ENCODE measurements around the gene NEIL3.

NEIL3 gene

GRCh38 chr4:177309522-177310371 is at the start of gene NEIL3:
Gene NEIL3 (plus strand): TSS chr4:177309874. CDS start chr4:177309954, 80 bp downstream.
- FAIRE-seq = no peak

GRCh38 chr4:177263818-177264217 is 45.9 kb upstream of the NEIL3 start:
- no peak for FAIRE-seq

GRCh38 chr4:177264788-177265422 is 44.8 kb upstream of the NEIL3 start:
- no peak for FAIRE-seq

- FAIRE-seq = no peak
These were observed 43.9 kb upstream of the NEIL3 start for GRCh38 chr4:177265729-177266128.

- no peak for FAIRE-seq
These were observed 43.2 kb upstream of the NEIL3 start for GRCh38 chr4:177266506-177266905.

- FAIRE-seq = no peak
These were observed 41.8 kb upstream of the NEIL3 start for GRCh38 chr4:177267911-177268310.

GRCh38 chr4:177271091-177271490 is 38.6 kb upstream of the NEIL3 start:
- no peak for FAIRE-seq

GRCh38 chr4:177271915-177272766 is 37.5 kb upstream of the NEIL3 start:
- no peak for FAIRE-seq

GRCh38 chr4:177275999-177276398 is 33.7 kb upstream of the NEIL3 start:
- no peak for FAIRE-seq

GRCh38 chr4:177281351-177281909 is 28.2 kb upstream of the NEIL3 start:
- no peak for FAIRE-seq

- no peak for FAIRE-seq
These were observed 27.3 kb upstream of the NEIL3 start for GRCh38 chr4:177282284-177282835.

GRCh38 chr4:177283167-177283566 is 26.5 kb upstream of the NEIL3 start:
- FAIRE-seq = no peak

GRCh38 chr4:177285953-177286352 is 23.7 kb upstream of the NEIL3 start:
- FAIRE-seq = no peak

- FAIRE-seq = no peak
These were observed 22.4 kb upstream of the NEIL3 start for GRCh38 chr4:177287255-177287654.

- no peak for FAIRE-seq
These were observed 21.3 kb upstream of the NEIL3 start for GRCh38 chr4:177288335-177288734.

GRCh38 chr4:177290780-177291179 is 18.9 kb upstream of the NEIL3 start:
- FAIRE-seq = no peak

- FAIRE-seq = no peak
These were observed 17.5 kb upstream of the NEIL3 start for GRCh38 chr4:177292171-177292570.

- FAIRE-seq = no peak
These were observed 16.3 kb upstream of the NEIL3 start for GRCh38 chr4:177293208-177294033.

- FAIRE-seq = no peak
These were observed 11.8 kb upstream of the NEIL3 start for GRCh38 chr4:177297785-177298391.

GRCh38 chr4:177301126-177301639 is 8.5 kb upstream of the NEIL3 start:
- no peak for FAIRE-seq

Data from endometrium (tissue), 2 donors.